Tibial artery (tissue), 4 donors: Measurements from ENCODE around the gene ORC4.

ENCODE experiments used
- DNase-seq, 2 donors: peaks; one replicate each; pipeline ENCODE4 v3.0.0-alpha.2; 2019
- H3K27ac ChIP-seq, 2 donors: fragments of 200-600 bp; sonication (generic) in 1 of 2; 1 replicate in 1 of 2; 2 replicates in 1 of 2; pipeline ENCODE4 v1.5.1; 2018 to 2019; ENCODE audit warnings: mild to moderate bottlenecking in 1 of 2
- H3K27me3 ChIP-seq, 2 donors: fragments of 200-600 bp; sonication (generic) in 1 of 2; one replicate each; pipeline versions ENCODE4 v1.5.1 to v1.6.0; 2016 to 2019
- H3K36me3 ChIP-seq, 3 donors: fragments of 200-600 bp; sonication (generic) in 2 of 3; one replicate each; pipeline ENCODE4 v1.5.1; 2016 to 2019; ENCODE audit warnings: mild to moderate bottlenecking in 2 of 3
- H3K4me1 ChIP-seq, 4 donors: fragments of 200-600 bp; sonication (generic) in 2 of 4; 1 replicate in 3 of 4; 2 replicates in 1 of 4; pipeline ENCODE4 v1.5.1; 2016 to 2019
- H3K4me3 ChIP-seq, 2 donors: fragments of 200-600 bp; sonication (generic) in 1 of 2; 1 replicate in 1 of 2; 2 replicates in 1 of 2; pipeline ENCODE4 v1.5.1; 2018 to 2019; ENCODE audit warnings: mild to moderate bottlenecking in 2 of 2
- H3K9me3 ChIP-seq, 3 donors: fragments of 200-600 bp; sonication (generic) in 1 of 3; one replicate each; pipeline ENCODE4 v1.5.1; 2016 to 2019
- CTCF ChIP-seq, 2 experiments: fragments of 200-600 bp in 1 of 2; fragments of 450-650 bp in 1 of 2; IDR thresholded peaks; one replicate each; pipeline ENCODE4 v1.5.1; 2017 to 2019; ENCODE audit warnings: antibody characterized with exemption in 2 of 2, mild to moderate bottlenecking in 1 of 2, moderate library complexity in 1 of 2
- intact Hi-C: fragments of 100-400 bp; cut with DNase I; formaldehyde crosslinking; loops from one replicate; pipeline ENCODE4 v1.15.0; 2023; ENCODE audit warnings: low total_unique reads

ORC4 gene

GRCh38 chr2:147934881-147935620 lies 85.5 kb downstream of the ORC4 start:
- intact Hi-C loops, result loop anchor here (5.0 to 10.0 kb wide), 2 partner anchors 572 to 1050 kb away; no protein-coding TSS in a partner anchor
- Histone ChIP-seq H3K27ac (no peak overlapping the region), H3K4me3 (no peak overlapping the region), H3K27me3 (no peaks in the 10 kb centered on the region), H3K4me1 (no peaks in the 10 kb centered on the region), H3K9me3 (no peaks in the 10 kb centered on the region), H3K36me3 (peaks cover 24 to 38% (median 33%) of the 10 kb centered on the region in 3 donors)
- TF ChIP-seq CTCF (IDR thresholded peaks at IDR 0.05), result no peak
- no peak for DNase-seq

GRCh38 chr2:147933931-147934330 lies 86.6 kb downstream of the ORC4 start:
- Histone ChIP-seq H3K9me3 (no peaks in the 10 kb centered on the region), H3K27me3 (no peaks in the 10 kb centered on the region), H3K27ac (no peak overlapping the region), H3K4me3 (no peak overlapping the region), H3K36me3 (peaks cover 31 to 33% (median 32%) of the 10 kb centered on the region in 3 donors), H3K4me1 (no peaks in the 10 kb centered on the region)
- no peak for TF ChIP-seq CTCF (IDR thresholded peaks at IDR 0.05)
- intact Hi-C loops, result loop anchor here (10.0 kb wide), 1 partner anchor 1051 kb away; no protein-coding TSS in a partner anchor
- DNase-seq, result no peak

GRCh38 chr2:147927053-147927588 lies 93.4 kb downstream of the ORC4 start:
- Histone ChIP-seq H3K27me3 (no peaks in the 10 kb centered on the region), H3K27ac (no peak overlapping the region), H3K4me1 (peaks cover 0 to 11% (median 3%) of the 10 kb centered on the region in 4 donors), H3K4me3 (no peak overlapping the region), H3K9me3 (no peaks in the 10 kb centered on the region), H3K36me3 (peaks cover 6 to 32% (median 18%) of the 10 kb centered on the region in 3 donors)
- TF ChIP-seq CTCF (IDR thresholded peaks at IDR 0.05), result no peak
- intact Hi-C loops, result no loop called here
- no peak for DNase-seq

GRCh38 chr2:147925886-147926285 lies 94.7 kb downstream of the ORC4 start:
- Histone ChIP-seq H3K9me3 (no peaks in the 10 kb centered on the region), H3K4me1 (peaks cover 0 to 11% (median 3%) of the 10 kb centered on the region in 4 donors), H3K27ac (no peak overlapping the region), H3K27me3 (no peaks in the 10 kb centered on the region), H3K36me3 (peaks cover 6 to 41% (median 24%) of the 10 kb centered on the region in 3 donors), H3K4me3 (no peak overlapping the region)
- TF ChIP-seq CTCF (IDR thresholded peaks at IDR 0.05), result no peak
- no peak for DNase-seq
- intact Hi-C loops, result no loop called here

- intact Hi-C loops, result no loop called here
- Histone ChIP-seq H3K4me3 (no peak overlapping the region), H3K27me3 (no peaks in the 10 kb centered on the region), H3K4me1 (peaks cover 0 to 11% (median 3%) of the 10 kb centered on the region in 4 donors), H3K9me3 (no peaks in the 10 kb centered on the region), H3K36me3 (peaks cover 6 to 46% (median 28%) of the 10 kb centered on the region in 3 donors), H3K27ac (no peak overlapping the region)
- TF ChIP-seq CTCF (IDR thresholded peaks at IDR 0.05), result no peak
- no peak for DNase-seq
Measured at GRCh38 chr2:147924647-147925046, 95.9 kb downstream of the ORC4 start.
